Panc1 (cell line): ENCODE results near the gene MTA1. TPM values are rescaled to one million over a fixed set of nuclear protein-coding genes. Genes with fewer than 3 reads are reported as not detected.

Experiments
- ATAC-seq: fragments of 200-7000 bp; cut with Tn5 transposase; 2 replicates; pipeline ENCODE4 v1.9.1; 2020; ENCODE audit warnings: mild to moderate bottlenecking, moderate library complexity
- BruUV-seq: library from RNA; stranded (reverse); fragments of 400-500 nt; replicated peaks from 2 replicates; lab custom pipeline; 2021; lab: Mats Ljungman, UMichigan
- CTCF ChIA-PET: fragments of 300-600 bp; sonication (Branson Sonifier 250); formaldehyde crosslinking; loops from one replicate; lab custom pipeline; 2022; ENCODE audit warnings: antibody characterized with exemption; lab: Charles Lee
- POLR2A ChIA-PET: fragments of 300-600 bp; sonication (Branson Sonifier 250); formaldehyde crosslinking; loops from one replicate; lab custom pipeline; 2022; ENCODE audit warnings: antibody characterized with exemption; lab: Charles Lee
- DNase-seq: peaks from one replicate; pipeline ENCODE4 v3.0.0-alpha.2; 2010; ENCODE audit warnings: low read depth, low spot score
- H3K27ac ChIP-seq: 2 replicates; pipeline ENCODE4 v1.5.1; 2011; ENCODE audit warnings: mild to moderate bottlenecking, low read length, inconsistent platforms
- H3K27me3 ChIP-seq: fragments of 200-500 bp; sonication (Bioruptor generic); 2 replicates; pipeline ENCODE4 v1.6.0; 2014; ENCODE audit warnings: low read length, inconsistent platforms; ENCODE audit not compliant: control insufficient read depth, insufficient read depth
- H3K36me3 ChIP-seq: fragments of 200-500 bp; sonication (Bioruptor generic); 2 replicates; pipeline ENCODE4 v1.5.1; 2014; ENCODE audit warnings: inconsistent platforms, mild to moderate bottlenecking, low read length, moderate library complexity; ENCODE audit not compliant: control insufficient read depth, insufficient read depth
- H3K4me1 ChIP-seq: 2 replicates; pipeline ENCODE4 v1.5.1; 2011; ENCODE audit warnings: inconsistent platforms, mild to moderate bottlenecking, low read length, moderate library complexity; ENCODE audit not compliant: control insufficient read depth, insufficient read depth
- H3K4me3 ChIP-seq, 2 experiments: 2 replicates each; pipeline ENCODE4 v1.5.1; 2011 to 2012; ENCODE audit warnings: low read depth in 2 of 2, low read length in 2 of 2, mild to moderate bottlenecking in 2 of 2, inconsistent platforms in 1 of 2, moderate library complexity in 1 of 2
- H3K9me3 ChIP-seq: fragments of 200-500 bp; sonication (Bioruptor generic); 2 replicates; pipeline ENCODE4 v1.5.1; 2014; ENCODE audit warnings: low read depth, mild to moderate bottlenecking, inconsistent platforms, low read length, moderate library complexity; ENCODE audit not compliant: control insufficient read depth, insufficient read depth
- POLR2AphosphoS5 ChIP-seq: IDR thresholded peaks from 2 replicates; pipeline ENCODE4 v1.6.1; 2012; ENCODE audit warnings: mild to moderate bottlenecking, low read depth, low read length, moderate library complexity
- SIN3A ChIP-seq: IDR thresholded peaks from 2 replicates; pipeline ENCODE4 v1.6.1; 2012; ENCODE audit warnings: low read depth, mild to moderate bottlenecking, low read length, moderate library complexity, borderline replicate concordance; ENCODE audit not compliant: insufficient read depth
- TCF7L2 ChIP-seq: IDR thresholded peaks from 2 replicates; pipeline ENCODE4 v1.6.1; 2011; ENCODE audit warnings: mild to moderate bottlenecking, low read depth, low read length, inconsistent platforms
- in situ Hi-C: cut with HindIII; loops from 2 replicates; pipeline ENCODE4 v1.10.0; 2016; ENCODE audit warnings: low sequenced_read_pairs, low pct_unique_long_range_greater_than_20kb
- intact Hi-C: fragments of 100-400 bp; cut with micrococcal nuclease; formaldehyde crosslinking; loops from one replicate; pipeline ENCODE4 v1.10.0; 2022; ENCODE audit not compliant: unreplicated experiment
- total RNA-seq: library from RNA; stranded (reverse); gene quantifications from one replicate; pipeline ENCODE4 v1.2.1, GENCODE V29; 2021; ENCODE audit not compliant: unreplicated experiment
- TF ChIP-seq, protein P1 (sequence below): fragments of 450-650 bp; IDR thresholded peaks from 2 replicates; pipeline ENCODE4 v1.5.1; 2017; ENCODE audit warnings: mild to moderate bottlenecking
- TF ChIP-seq, protein P2 (sequence below), 2 experiments: IDR thresholded peaks; 2 replicates each; pipeline ENCODE4 v1.6.1; 2011 to 2012; ENCODE audit warnings: low read depth in 2 of 2, control low read depth in 1 of 2, low read length in 1 of 2, mild to moderate bottlenecking in 1 of 2, moderate library complexity in 1 of 2; ENCODE audit not compliant: insufficient read depth in 1 of 2

MTA1 gene
- total RNA-seq, 1 experiment from 2014 or later: 105 TPM

DNA sequence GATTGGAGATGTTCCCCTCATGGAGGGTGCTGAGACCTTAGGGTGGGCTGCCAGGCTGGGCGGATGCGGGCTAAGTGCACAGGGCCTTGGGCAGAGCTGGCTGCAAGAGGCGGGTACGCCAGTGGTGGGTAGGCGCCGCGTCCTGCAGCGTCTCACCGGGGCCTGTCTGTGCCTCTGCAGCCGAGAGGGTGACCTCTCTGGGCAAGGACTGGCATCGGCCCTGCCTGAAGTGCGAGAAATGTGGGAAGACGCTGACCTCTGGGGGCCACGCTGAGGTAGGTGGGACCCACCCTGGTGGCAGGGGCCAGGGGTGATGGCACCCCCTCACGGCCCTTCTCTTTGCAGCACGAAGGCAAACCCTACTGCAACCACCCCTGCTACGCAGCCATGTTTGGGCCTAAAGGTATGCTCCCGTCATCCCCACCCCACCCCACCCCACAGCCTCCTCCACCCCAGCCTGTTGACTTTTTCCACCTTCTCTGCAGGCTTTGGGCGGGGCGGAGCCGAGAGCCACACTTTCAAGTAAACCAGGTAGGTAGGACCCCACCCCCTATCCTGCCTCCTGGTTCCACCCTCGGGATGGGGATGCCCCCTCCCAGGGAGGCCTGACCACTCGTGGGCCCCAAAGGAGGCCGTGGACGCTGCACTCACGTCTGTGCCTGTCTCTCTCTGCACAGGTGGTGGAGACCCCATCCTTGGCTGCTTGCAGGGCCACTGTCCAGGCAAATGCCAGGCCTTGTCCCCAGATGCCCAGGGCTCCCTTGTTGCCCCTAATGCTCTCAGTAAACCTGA lies 68.6 kb downstream of the MTA1 start:
- Histone ChIP-seq H3K4me3 (peak overlapping the region; percentile 58 to 67), H3K4me1 (peaks cover 31% of the 10 kb centered on the region), H3K27ac (peak overlapping the region; percentile 81), H3K9me3 (no peaks in the 10 kb centered on the region), H3K27me3 (no peaks in the 10 kb centered on the region), H3K36me3 (no peaks in the 10 kb centered on the region; the same call in 1 of the 2 replicates)
- CTCF ChIA-PET: interaction anchor here (1.7 kb wide), 1 partner anchor 7 kb away, joined by 18 read pairs; no protein-coding TSS in a partner anchor
- BruUV-seq: TSS peak; percentile 71
- ATAC-seq (no peak), DNase-seq (no peak)
- in situ Hi-C loops (no loop called here), intact Hi-C loops (loop anchor here (10.0 kb wide), 1 partner anchor 113 kb away; no protein-coding TSS in a partner anchor)
- TF ChIP-seq, protein P1, sequence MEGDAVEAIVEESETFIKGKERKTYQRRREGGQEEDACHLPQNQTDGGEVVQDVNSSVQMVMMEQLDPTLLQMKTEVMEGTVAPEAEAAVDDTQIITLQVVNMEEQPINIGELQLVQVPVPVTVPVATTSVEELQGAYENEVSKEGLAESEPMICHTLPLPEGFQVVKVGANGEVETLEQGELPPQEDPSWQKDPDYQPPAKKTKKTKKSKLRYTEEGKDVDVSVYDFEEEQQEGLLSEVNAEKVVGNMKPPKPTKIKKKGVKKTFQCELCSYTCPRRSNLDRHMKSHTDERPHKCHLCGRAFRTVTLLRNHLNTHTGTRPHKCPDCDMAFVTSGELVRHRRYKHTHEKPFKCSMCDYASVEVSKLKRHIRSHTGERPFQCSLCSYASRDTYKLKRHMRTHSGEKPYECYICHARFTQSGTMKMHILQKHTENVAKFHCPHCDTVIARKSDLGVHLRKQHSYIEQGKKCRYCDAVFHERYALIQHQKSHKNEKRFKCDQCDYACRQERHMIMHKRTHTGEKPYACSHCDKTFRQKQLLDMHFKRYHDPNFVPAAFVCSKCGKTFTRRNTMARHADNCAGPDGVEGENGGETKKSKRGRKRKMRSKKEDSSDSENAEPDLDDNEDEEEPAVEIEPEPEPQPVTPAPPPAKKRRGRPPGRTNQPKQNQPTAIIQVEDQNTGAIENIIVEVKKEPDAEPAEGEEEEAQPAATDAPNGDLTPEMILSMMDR: peak; percentile 24
- no peak; the same call in 1 of the 2 replicates for TF ChIP-seq POLR2AphosphoS5
- TF ChIP-seq, protein P2, sequence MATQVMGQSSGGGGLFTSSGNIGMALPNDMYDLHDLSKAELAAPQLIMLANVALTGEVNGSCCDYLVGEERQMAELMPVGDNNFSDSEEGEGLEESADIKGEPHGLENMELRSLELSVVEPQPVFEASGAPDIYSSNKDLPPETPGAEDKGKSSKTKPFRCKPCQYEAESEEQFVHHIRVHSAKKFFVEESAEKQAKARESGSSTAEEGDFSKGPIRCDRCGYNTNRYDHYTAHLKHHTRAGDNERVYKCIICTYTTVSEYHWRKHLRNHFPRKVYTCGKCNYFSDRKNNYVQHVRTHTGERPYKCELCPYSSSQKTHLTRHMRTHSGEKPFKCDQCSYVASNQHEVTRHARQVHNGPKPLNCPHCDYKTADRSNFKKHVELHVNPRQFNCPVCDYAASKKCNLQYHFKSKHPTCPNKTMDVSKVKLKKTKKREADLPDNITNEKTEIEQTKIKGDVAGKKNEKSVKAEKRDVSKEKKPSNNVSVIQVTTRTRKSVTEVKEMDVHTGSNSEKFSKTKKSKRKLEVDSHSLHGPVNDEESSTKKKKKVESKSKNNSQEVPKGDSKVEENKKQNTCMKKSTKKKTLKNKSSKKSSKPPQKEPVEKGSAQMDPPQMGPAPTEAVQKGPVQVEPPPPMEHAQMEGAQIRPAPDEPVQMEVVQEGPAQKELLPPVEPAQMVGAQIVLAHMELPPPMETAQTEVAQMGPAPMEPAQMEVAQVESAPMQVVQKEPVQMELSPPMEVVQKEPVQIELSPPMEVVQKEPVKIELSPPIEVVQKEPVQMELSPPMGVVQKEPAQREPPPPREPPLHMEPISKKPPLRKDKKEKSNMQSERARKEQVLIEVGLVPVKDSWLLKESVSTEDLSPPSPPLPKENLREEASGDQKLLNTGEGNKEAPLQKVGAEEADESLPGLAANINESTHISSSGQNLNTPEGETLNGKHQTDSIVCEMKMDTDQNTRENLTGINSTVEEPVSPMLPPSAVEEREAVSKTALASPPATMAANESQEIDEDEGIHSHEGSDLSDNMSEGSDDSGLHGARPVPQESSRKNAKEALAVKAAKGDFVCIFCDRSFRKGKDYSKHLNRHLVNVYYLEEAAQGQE (IDR thresholded peaks at IDR 0.05; ENCODE audit: insufficient read depth in 1 of 2, low read depth in 2 of 2, low read length in 1 of 2): no peak
- POLR2A ChIA-PET: no interaction called here

DNA sequence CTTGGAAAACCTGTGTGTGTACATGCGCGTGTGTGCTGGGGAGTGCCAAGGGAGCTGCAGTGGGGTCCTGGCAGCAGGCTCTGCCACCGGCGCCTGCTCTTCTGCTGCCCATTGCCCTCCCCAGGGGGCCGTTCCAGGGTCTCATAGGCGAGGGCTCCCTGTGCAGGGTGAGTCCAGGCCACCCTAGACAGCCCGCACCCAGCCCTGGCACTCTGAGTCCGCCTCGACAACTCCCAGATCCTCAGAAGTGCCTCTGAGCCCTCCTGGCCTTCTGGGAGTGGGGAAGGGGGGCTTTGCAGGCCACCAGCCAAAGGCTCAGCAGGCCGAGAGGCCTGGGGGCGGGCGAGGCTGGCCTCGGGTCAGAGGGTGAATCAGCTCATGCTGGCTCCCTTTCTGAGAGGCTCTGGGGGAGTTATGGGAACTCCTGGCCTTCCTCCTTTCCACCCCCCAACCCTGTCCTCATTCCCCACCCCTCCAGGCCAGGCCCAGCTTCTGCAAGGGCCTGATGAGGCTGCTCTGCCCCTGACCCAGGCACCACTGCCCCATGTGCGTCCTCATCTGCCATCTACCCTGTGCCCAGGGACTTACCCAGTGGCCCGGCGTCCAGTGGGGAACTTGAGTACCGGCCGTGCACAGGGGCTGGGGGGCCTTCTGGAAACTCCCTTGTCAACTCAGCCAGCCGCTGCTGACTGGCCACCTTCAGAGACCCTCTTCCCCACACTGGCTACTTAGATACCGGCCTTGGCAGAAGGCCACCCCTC lies 69.3 kb downstream of the MTA1 start:
- in situ Hi-C loops: no loop called here
- Histone ChIP-seq H3K36me3 (no peaks in the 10 kb centered on the region; the same call in 1 of the 2 replicates), H3K27me3 (no peaks in the 10 kb centered on the region), H3K4me3 (peak overlapping the region; percentile 58 to 67), H3K9me3 (no peaks in the 10 kb centered on the region), H3K27ac (peak overlapping the region; percentile 81), H3K4me1 (peaks cover 27% of the 10 kb centered on the region)
- no peak for TF ChIP-seq POLR2AphosphoS5
- TF ChIP-seq, protein P1: no peak
- TF ChIP-seq TCF7L2: no peak
- TF ChIP-seq, protein P2 (IDR thresholded peaks at IDR 0.05; ENCODE audit: insufficient read depth in 1 of 2, low read depth in 2 of 2, low read length in 1 of 2): no peak
- no peak for TF ChIP-seq SIN3A
- ATAC-seq: no peak
- ChIA-PET CTCF (interaction anchor here (0.7 to 1.7 kb wide), 4 partner anchors 8 to 39 kb away, joined by 3 to 18 read pairs (median 3); no protein-coding TSS in a partner anchor), POLR2A (interaction anchor here (0.9 kb wide), 1 partner anchor 18 kb away, joined by 3 read pairs; no protein-coding TSS in a partner anchor)
- intact Hi-C loops: loop anchor here (10.0 kb wide), 1 partner anchor 114 kb away; no protein-coding TSS in a partner anchor
- no TSS peak for BruUV-seq
- DNase-seq: no peak
